Measurements from ENCODE around the gene ERN2.

The ERN2 gene

DNA sequence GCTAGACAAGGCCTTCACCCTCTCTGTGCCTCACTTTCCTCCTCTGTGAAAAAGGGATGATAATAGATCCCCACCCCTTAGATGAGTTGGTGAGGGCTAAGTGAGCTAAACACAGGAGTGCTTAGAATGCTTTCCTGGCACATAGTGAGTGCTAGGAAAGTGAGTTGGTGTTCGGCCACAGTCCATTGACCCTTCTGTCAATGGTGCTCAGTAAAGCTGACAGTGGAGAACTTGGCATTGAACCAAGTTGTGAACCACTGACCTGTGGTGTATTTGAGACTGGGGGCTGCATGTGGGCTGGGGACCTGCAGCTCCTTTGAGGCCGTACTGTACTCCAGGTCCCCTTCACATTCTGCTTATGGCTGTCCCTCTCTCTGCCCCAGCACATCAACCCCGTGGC lies 29.5 kb downstream of the ERN2 start:
- no peak for DNase-seq

- no peak for DNase-seq
These were observed 30.8 kb downstream of the ERN2 start for GRCh38 chr16:23682181-23682580.

- DNase-seq, result no peak
These were observed 33.1 kb downstream of the ERN2 start for GRCh38 chr16:23679986-23680336.

- no peak for DNase-seq
These were observed 33.6 kb downstream of the ERN2 start for GRCh38 chr16:23679274-23679985.

- peak; percentile 71 for DNase-seq
These were observed 34.4 kb downstream of the ERN2 start, which contains the start of gene PLK1 for GRCh38 chr16:23678430-23679273. PLK1 (plus strand) TSS chr16:23678889; CDS start chr16:23678933, 44 bp downstream.

DNA sequence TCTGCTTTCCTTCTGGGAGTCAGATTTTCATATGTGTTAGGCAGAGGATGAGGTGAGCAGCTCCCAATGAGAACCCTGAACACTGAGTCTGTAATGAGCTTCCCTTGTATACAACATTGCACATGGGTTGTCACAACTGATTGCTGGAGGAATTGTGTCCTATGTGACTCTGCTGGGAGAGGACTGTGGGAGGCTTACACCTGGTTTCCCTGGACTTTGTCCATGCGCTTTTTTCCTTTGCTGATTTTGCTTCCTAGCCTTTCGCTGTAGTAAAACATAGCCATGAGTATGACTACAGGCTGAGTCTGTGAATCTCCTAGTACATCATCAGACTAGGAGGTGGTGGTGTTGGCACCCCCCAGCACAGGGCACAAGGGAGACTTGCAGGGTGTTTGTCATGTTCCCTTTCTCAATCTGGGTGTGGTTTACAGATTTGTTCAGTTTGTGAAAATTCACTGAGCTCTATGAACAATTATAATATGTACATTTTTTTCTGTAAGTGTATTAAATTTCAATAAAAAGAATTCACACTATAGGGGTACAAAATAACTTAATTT lies 36.0 kb downstream of the ERN2 start:
- no peak for DNase-seq

DNA sequence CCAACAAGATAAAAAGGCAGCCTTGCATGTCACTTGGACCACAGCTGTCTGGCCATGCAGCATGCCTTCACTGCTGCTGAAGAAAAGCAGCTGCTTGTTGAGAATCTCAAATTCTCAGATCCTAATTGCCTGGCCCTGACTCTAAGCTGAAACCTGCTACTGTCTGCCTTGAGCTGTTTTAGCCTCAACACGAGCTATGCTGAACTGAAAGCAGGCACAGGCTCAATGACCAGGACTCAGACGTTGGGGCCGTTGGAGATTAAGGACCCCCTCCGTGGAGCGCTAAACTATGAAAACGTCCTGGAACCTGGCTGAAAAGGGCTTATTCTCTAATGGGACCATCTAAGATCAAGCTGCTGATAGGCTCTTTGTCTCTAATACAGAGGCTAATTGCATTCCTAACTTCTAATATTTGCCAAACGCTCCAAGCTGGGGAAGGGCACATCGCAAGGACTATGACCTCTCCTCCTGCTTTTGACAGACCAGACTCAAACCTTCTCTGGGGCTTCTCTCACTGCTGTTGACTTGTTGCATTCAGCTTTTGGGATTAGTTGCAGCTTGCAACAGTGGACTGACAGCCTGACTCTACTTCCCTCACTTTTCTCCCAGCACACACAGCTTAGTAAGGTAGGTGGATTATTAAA lies 38.9 kb downstream of the ERN2 start:
- DNase-seq, result no peak

DNA sequence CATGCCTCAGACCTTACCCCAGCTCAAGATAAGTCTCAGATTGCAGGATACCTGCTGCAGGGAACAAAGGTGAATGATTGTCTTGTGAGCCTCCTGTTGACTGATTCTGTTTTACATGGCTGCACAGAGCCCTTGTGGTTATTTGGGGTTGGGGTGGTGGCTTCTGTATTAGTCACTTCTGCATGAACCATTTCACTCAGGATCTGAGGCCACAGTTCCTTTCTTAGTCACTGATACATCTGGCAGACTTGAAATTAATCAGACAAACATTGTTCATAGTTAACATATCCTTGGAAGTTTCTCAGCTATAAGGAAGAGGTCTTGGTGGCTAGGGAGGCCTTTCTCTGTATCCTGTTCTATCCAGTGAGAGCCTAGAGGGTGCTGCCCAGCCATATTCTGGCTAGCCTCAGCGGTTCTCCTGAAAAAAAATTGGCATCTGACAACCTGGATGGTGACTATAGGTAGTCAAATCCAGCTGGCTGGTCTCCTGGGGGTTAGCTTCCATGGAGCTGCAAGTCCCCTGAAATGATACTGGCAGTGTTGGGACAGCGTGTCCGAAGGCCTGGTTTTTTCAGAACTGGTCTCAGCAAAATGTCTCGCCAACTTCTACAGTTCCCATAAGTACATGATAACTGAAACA lies 42.8 kb downstream of the ERN2 start:
- no peak for DNase-seq

DNA sequence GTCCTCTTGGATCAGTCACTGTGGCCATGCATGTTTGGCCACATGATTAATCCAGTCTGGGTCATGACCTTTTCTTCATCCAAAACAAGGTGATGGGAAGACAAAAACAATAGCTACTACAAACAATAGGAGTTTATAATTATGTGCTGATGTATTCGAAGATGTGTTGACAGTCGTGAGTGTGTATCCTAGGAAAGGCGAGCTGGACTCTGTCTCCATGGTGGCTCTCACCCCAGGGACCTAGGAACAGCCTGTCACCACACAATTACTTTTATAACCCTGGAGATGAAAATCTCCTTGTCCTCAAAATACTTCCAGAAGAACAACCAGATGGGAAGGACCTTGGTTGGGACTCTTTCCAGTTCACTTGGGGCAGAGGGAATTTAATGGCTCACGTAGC lies 44.1 kb downstream of the ERN2 start:
- DNase-seq, result no peak

GRCh38 chr16:23668225-23668624 lies 44.8 kb downstream of the ERN2 start:
- no peak for DNase-seq

- no peak for DNase-seq
These were observed 45.7 kb downstream of the ERN2 start for GRCh38 chr16:23667355-23667659.

- DNase-seq, result no peak
These were observed 46.3 kb downstream of the ERN2 start for GRCh38 chr16:23666571-23667354.

- DNase-seq, result no peak
These were observed 49.1 kb downstream of the ERN2 start for GRCh38 chr16:23663918-23664317.

DNA sequence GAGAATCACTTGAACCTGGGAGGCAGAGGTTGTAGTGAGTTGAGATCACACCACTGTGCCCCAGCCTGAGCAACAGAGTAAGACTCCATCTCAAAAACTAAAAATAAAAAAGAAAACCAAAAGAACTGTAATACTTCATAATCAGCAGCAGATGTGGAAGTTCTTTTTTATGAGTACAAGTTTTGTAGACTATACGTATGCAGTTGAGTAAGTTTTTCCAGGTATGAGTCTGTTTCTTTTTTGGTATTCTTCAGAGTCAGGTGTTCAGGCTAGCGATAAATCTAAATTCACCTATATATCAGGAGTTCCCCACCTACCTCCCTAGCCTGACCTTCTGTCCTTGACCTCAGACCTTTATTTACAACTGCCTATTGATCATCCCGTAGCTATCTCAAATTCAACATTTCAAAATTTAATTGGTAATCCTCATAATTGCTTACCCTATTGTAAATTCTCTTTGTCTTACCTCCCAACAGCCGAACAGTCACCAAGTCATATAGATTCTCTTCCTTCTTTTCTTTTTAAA lies 61.0 kb downstream of the ERN2 start:
- no peak for DNase-seq

GRCh38 chr16:23650674-23651416 lies 62.2 kb downstream of the ERN2 start:
- no peak for DNase-seq

DNA sequence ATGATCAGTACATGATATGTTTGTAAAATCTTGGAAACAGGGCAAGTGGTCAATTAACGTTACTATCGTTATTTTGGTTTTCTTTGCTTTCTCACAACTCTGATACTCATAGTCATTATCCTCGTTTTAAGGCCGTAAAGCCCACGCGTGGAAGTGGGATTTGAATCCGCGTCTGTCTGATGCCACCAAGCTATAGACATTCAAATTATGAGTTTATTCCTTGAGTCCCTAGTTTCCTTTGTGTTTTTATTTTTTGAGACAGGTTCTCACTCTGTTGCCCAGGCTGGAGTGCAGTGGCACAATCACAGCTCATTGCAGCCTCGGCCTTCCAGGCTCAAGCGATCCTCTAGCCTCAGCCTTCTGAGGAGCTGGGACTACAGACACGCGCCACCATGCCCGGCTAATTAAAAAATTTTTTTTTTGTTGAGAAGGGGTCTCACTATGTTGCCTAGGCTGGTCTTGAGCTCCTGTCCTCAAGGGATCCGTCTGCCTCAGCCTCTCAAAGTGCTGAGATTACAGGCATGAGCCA lies 70.7 kb downstream of the ERN2 start:
- no peak for DNase-seq

GRCh38 chr16:23640931-23641765 lies 71.9 kb downstream of the ERN2 start, which contains the start of the genes DCTN5 and PALB2:
DCTN5 (plus strand) TSS chr16:23641466; CDS start chr16:23641543, 77 bp downstream.
PALB2 (minus strand) TSS chr16:23641310; CDS start chr16:23641157, 153 bp downstream.
- DNase-seq, result peak; percentile 86

DNA sequence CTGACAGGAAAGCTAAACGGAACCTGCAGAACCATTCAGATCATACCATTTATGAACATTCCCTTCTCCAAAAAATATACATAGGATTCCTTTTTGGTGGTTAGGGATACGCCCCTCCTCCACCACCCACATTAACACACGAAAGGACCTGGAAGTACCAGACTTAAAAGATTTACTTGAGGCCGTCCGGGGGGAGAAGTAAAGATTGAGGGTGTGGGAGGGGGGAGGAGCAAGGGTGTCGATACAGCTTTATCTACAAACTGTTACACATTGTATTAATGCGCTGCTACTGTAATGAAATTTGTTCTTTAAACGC lies 72.4 kb downstream of the ERN2 start:
- peak; percentile 2 for DNase-seq
